GM11168 (cell line): ENCODE data around the gene MYO9B.
"Not testable (repeated sequence)": the region's sequence is repeated elsewhere in the genome, so short reads cannot be mapped to it uniquely, and the experiment has no call there.

Source experiments
- in situ Hi-C: fragments of 300-500 bp; cut with MboI; formaldehyde crosslinking; loops from one replicate; pipeline ENCODE4 v1.12.0; 2022; ENCODE audit warnings: low sequenced_read_pairs; ENCODE audit not compliant: unreplicated experiment

Gene MYO9B

DNA sequence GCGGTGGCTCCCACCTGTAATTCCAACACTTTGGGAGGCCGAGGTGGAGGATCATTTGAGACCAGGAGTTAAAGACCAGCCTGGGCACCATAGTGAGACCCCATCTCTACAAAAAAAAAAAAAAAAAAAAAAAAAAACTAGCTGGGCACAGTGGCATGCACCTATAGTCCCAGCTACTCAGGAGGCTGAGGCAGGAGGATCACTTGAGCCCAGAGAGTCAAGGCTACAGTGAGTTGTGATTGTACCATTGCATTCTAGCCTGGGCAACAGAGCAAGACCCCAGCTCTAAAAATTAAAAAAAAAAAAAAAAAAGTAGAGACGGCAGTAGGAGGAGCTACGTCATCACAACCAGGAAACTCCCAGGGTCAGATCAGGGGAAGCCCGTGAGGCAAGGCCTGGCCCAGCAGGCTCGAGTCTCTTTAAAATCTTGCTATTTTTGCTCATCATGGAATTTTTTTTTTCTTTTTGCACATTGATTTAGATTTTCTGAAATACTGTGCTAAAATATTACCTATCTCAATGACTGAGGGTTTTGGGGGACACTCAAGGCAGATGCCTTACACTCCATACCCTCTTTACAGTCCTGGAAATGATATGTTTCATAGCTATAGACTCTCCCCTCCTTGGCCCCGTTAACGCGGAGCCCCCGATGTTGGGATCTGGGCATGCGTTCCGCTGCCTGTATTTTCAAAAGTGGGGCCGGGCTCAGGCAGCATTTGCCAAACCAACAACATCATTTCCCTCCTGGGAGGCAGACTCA is 95.1 kb downstream of the MYO9B start:
- in situ Hi-C loops, result no loop called here

DNA sequence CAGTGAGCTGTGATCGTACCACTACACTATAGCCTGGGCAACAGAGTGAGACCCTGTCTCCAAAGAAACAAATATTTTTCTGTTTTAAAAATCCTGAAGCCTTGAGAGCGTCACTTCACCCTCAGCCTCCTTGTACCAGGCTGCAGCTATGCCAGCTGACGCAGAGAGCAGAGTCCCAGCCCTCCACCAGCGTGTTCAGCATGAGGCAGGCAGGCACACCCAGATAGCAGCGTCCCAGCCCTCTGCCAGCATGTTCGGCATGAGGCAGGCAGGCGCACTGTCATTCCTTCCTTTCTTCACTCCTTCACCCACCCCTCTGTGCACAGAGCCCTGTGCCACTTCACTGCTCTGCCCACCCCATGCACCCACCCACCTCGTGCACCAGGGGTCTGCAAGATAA is 96.3 kb downstream of the MYO9B start:
- in situ Hi-C loops, result no loop called here

DNA sequence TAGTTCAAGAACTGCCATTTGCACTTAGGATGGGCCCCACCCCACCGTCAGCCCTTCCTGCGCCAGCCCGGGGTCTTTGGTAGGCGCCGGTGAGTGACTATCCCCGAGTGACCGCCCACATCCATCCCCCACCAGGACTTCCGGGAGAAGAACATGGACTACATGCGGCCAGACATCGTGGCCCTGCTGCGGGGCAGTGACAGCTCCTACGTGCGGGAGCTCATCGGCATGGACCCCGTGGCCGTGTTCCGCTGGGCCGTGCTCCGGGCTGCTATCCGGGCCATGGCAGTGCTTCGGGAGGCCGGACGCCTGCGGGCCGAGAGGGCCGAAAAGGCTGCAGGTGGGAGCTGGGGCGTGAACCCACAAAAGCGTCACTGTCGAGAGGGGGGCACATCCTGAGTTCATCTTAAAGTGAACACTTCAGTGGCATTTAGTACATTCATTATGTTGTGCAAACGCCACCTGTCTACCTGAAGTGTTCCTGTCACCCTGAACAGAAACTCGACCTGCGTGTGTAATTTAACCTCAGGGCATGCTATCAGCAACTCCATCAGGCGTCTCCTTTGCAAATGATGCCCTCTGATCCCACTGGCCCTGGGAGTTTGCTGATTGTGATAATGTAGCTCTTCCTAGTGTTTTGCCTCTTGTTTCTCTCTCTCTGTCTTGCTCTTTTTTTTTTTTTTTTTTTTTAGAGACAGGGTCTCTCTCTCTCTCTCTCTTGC is 97.2 kb downstream of the MYO9B start:
- in situ Hi-C loops, result no loop called here

DNA sequence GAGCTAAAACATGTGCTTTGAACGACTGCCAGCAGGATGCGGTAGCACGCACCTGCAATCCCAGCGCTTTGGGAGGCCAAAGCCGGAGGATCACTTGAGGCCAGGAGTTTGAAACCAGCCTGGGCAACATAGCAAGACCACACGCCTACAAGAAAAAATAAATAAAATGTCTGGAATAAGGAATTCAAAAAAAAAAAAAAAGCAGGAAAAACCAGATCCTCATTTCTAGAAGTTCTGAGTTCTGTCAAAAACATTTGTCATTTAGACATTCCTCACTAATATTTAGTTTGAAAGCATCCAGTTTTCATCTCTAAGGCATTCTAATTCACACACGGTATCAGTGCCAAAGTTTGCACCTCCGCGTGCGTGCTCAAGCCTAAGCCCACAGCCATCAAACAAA is 102.7 kb downstream of the MYO9B start:
- in situ Hi-C loops, result no loop called here

DNA sequence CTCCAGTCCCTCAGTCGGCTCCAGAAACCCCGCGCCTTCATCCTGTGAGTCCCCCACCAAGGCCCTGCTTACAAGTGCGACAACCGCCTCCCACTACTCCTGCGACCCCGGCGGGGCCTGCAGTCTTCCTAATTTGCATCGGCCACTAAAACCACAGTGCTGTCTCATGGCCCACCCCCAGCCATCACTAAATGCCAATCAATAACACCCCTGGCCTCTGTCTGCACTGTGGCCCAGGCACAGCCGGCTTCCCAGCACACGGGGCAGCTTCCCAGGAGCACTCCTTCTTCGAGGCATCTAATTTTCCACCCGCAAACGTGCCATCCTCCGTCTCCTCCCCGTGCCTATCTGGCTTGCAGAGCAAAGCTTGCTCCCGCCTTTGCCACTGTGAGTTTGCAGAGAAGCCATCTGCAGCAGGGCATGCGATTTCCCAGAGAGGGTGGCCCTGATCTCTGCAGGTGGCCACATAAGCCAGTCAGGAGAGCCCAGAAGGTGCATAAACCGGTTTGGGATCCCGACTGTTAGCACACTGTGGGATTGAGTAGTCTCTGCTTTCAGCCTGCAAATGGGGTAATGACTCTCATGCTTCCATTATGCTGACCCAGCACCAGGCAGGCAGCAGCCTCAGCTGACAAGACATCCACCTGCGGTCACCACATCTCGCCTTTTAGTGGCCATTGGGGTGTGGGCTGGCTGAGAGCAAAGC is 105.6 kb downstream of the MYO9B start:
- in situ Hi-C loops, result no loop called here

DNA sequence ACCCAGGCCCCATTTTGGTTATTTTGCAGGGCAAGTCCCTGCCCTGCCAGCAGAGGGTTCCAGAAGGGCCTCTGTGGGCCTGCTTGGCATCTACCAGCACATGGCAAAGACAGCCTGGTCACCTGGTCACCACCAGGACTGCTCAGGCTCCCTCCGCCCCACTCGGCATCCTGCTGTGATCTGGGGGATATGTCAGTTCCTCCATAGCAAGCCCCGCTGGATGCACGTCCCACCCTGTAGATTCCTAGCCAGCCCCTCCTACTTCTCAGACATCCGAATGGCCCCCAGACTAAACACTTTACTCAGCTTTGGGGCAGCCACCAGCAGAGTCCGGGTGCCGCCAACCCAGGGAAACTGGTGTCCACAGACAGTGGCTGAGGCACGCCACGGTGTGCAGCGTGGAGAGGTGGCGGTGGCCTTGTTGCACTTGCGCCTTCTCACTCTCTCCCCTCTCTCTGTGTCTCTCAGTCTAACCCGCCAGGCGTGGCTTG is 107.7 kb downstream of the MYO9B start:
- in situ Hi-C loops, result no loop called here

DNA sequence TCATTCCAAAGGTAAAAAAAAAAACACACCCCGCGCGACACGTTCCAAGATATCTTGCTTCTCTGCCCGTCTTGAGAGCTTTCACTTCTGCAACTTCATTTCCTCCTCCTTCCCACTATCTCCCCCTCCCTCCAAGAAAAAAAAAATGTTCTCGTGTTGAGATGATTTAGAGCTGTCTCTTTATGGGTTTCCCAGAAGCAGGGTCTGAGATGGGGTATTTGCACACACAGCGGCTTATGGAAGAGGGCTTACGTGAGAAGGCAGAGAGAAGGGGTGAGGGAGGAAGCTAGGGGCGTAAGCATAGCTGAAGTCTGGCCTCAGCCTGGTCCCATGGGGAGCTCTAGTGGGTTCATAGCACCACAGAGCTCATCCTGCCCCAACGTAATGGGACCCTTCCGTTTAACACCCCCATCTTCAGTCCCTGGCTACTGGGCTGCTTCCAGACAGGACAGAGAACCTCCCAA is 108.3 kb downstream of the MYO9B start:
- in situ Hi-C loops, result no loop called here

DNA sequence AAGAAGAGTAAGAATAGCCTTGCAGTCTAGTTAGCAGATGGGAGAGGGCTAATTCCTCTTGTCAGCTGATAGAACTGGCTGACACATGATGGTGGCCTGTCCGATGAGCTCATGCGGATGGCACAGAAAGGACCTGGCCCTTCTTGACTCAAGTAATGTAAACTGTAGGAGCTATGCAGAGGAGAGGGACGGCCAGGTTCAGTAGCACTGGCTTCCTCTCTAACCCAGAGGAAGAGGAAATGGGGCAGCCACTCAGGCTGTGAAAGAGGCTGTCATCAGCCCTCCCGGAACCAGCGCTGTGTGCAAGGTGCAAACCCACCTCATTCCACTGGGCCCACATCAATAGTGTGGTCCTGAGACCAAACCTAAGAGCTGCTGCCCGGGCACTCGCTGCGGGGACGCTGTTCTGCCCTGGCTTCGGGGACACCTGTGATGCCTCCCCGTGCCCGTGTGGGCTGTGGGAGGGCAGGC is 108.8 kb downstream of the MYO9B start:
- in situ Hi-C loops, result no loop called here

DNA sequence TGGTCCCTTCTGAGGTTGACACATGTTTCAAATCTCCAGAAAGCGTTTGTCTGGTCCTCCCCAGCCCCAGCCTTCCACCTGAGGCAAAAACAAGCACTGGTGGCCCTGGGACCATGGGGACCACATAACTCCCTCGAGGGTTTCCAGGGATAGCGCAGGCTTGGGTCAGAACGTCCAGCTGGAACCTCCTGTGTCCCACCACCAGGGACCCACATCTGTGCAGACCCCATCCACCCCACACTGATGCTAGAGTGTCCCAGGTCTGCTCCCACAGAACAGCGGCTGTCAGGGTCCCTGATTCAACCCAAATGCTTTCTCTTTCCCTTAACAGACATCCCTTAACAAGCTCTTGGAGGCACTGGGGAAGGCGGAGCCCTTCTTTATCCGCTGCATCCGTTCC is 110.0 kb downstream of the MYO9B start:
- in situ Hi-C loops, result no loop called here

DNA sequence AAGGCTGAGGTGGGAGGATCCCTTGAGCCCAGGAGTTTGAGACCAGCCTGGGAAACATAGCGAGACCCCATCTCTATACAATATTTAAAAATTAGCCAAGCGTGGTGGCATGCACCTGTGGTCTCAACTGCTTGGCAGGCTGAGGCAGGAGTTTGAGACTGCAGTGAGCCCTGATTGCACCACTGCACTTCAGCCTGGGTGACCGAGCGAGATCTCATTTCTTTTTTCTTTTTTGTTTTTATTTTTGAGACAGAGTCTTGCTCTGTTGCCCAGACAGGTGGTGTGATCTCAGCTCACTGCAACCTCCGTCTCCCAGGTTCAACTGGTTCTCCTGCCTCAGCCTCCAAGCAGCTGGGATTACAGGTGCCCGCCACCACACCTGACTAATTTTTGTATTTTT is 116.2 kb downstream of the MYO9B start:
- in situ Hi-C loops, result not testable (repeated sequence)

DNA sequence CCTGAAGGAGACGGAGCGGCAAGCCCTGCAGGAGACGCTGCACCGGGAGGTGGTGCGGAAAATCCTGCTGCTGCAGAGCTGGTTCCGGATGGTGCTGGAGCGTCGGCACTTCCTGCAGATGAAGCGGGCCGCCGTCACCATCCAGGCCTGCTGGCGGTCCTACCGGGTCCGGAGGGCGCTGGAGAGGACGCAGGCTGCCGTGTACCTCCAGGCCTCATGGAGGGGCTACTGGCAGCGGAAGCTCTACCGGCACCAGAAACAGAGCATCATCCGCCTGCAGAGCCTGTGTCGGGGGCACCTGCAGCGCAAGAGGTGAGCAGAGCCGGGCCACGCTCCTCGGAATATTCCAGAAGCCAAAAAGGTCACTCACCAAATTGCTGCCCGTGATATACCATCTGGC is 117.2 kb downstream of the MYO9B start:
- in situ Hi-C loops, result no loop called here

DNA sequence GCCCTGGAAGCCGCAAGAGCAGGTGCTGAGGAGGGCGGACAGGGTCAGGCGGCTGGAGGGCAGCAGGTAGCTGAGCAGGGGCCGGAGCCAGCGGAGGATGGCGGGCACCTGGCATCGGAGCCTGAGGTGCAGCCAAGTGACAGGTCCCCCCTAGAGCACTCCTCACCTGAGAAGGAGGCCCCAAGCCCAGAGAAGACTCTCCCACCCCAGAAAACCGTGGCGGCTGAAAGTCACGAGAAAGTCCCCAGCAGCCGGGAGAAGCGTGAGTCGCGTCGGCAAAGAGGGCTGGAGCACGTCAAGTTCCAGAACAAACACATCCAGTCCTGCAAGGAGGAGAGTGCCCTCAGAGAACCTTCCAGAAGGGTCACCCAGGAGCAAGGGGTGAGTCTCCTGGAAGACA is 119.0 kb downstream of the MYO9B start:
- in situ Hi-C loops, result no loop called here

DNA sequence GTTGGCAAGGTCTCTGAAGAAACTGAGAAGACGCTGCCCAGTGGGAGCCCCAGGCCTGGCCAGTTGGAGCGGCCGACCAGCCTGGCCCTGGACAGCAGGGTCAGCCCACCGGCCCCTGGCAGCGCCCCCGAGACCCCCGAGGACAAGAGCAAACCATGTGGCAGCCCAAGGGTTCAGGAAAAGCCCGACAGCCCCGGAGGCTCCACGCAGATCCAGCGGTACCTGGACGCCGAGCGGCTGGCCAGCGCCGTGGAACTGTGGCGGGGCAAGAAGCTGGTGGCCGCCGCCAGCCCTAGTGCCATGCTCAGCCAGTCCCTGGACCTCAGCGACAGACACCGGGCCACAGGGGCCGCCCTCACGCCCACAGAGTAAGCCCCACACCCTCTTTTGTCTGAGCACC is 119.5 kb downstream of the MYO9B start:
- in situ Hi-C loops, result no loop called here

DNA sequence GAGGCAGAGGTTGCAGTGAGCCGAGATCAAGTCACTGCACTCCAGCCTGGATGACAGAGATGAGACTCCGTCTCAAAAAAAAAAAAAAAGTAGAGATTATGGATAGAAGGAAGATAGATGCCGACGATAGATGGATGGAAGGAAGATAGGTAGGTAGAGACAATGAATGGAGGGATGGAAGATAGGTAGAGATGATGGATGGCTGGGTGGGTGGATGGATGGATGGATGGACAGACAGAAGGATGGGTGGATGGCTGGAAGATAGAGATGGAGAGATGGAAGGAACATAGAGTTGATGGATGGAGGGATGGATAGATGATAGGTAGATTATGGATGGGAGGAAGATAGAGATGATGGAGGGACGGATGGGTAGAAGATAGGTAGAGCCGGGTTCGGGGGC is 121.0 kb downstream of the MYO9B start:
- in situ Hi-C loops, result no loop called here

DNA sequence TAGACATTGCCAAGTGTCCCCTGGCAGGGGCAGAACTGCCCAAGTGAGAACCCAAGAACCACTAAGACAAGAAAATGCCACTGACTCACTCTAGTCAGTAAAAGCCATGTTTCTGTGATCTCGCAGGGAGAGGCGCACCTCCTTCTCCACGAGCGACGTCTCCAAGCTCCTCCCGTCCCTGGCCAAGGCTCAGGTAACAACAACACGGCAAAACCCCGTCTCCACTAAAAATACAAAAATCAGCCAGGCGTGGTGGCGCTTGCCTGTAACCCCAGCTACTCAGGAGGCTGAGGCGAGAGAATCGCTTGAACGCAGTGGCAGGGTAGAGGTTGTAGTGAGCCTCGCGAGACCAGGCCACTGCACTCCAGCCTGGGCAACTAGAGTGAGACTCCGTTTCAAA is 122.1 kb downstream of the MYO9B start:
- in situ Hi-C loops, result no loop called here

DNA sequence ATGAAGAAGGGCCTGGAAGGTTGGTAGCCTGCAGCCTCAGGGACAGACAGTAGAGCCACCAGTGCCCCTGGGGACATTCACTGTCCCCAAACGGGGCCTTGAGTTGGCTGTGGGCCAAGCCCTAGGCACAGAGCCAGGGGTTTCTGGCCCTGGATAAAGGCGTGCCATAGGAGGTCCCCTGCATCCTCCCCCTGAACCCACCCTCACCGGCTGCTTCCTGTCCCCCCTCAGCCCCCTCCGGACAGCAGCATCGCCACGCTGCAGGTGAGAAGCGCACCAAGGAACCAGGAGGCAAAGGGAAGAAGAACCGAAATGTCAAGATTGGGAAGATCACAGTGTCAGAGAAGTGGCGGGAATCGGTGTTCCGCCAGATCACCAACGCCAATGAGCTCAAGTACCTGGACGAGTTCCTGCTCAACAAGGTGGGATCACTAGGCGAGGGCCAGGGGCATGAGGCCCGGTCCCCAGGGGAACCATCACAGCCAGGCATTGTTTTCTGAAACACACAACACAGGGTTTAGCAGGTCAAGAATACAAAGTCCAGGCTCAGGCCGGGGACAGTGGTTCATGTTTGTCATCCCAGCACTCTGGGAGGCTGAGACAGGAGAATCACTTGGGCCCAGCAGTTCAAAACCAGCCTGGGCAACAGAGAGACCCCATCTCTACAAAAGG is 125.0 kb downstream of the MYO9B start:
- in situ Hi-C loops, result no loop called here

DNA sequence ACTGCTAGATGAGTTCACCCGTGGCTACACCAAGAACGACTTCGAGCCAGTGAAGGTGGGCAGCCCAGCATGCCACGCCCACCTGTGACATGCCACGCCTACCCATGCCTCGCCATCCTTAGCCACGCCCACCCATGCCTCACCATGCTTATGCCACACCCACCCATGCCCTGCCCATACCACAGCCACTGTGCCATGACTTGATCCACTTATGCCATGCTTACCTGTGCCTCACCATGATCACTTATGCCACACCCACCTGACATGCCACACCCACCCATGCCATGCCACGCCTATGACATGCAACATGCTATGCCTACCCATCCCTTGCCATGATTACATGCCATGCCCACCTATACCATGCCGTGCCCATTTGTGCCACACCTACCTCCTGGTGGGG is 126.7 kb downstream of the MYO9B start:
- in situ Hi-C loops, result no loop called here

DNA sequence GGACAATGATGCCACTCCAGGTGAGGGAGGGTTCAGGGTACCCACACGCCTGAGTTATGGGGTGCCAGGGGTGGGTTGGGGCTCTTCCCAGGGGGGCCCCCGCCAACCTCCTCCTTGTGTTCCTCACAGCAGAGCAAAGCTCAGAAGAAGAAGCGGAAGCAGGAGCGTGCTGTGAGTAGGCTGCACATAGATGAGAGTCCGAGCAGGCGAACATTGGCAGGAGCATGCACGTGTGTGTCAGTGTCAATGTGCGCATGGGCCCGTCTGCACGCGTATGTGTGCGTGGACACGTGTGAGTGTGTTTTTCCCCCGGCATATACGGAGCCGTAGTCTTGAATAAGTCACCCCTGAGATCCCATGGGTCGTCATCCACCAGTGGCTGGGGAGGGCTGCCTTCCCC is 127.1 kb downstream of the MYO9B start:
- in situ Hi-C loops, result no loop called here

DNA sequence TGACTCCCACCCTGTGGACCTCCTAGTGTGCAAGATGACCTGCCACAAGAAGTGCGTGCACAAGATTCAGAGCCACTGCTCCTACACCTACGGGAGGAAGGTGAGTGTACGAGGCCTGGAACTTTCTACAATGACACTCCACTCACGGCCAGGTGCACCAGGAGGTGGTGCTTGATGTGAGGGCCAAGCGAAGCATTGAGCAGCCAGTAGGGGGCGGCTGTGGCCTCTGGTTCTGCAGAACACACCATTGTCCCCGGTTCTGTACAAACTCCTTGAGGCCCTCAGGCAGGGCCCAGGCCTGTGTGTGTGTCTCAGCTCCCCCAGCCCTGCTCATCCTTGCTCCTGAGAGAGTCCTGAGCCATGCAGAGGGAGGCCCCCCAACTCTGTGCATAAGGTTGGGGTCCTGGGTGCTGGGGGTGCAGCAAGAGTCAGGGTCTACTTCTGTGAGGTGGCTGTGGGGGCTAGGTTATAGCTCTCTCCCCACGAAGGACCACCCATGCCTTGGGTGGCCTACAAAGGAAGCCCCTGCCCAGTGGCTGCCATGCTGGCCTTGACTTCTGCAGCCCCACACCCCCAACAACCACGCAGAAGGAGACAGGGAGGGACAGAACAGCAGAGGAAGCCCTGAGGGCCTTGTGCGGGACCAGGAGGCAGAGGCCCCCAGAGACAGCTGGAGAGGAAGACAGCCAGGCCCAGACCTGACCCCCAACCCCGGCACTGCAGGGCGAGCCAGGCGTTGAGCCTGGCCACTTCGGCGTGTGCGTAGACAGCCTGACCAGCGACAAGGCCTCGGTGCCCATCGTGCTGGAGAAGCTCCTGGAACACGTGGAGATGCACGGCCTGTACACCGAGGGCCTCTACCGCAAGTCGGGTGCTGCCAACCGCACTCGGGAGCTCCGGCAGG is 129.9 kb downstream of the MYO9B start:
- in situ Hi-C loops, result no loop called here
